Sigmoid colon (tissue), 4 donors: ENCODE measurements around the gene VWA5B1.

Experiments used
- CTCF ChIP-seq, 4 experiments: fragments of 450-650 bp in 3 of 4; fragments of 200-600 bp in 1 of 4; IDR thresholded peaks; one replicate each; pipeline ENCODE4 v1.5.1; 2016 to 2019; ENCODE audit warnings: antibody characterized with exemption in 4 of 4, mild to moderate bottlenecking in 3 of 4, moderate library complexity in 2 of 4
- POLR2AphosphoS5 ChIP-seq, 4 donors: sonication (generic); formaldehyde crosslinking; IDR thresholded peaks; one replicate each; pipeline ENCODE4 v1.6.1; 2017; ENCODE audit warnings: antibody characterized with exemption in 4 of 4

- no peak for TF ChIP-seq CTCF (IDR thresholded peaks at IDR 0.05)
- TF ChIP-seq POLR2AphosphoS5 (IDR thresholded peaks at IDR 0.05): no peak
Measured at GRCh38 chr1:20262810-20263534, 27.7 kb upstream of the VWA5B1 start.
